PC-3 (cell line): ENCODE data around the gene MPHOSPH9. TPM values are rescaled to one million over a fixed set of nuclear protein-coding genes. Genes with fewer than 3 reads are reported as not detected.

Experiments
- ATAC-seq: fragments of 200-7000 bp; cut with Tn5 transposase; 2 replicates; pipeline ENCODE4 v1.9.1; 2020; ENCODE audit warnings: mild to moderate bottlenecking, moderate library complexity
- BruUV-seq: library from RNA; stranded (reverse); fragments of 400-500 nt; replicated peaks from 2 replicates; lab custom pipeline; 2021; lab: Mats Ljungman, UMichigan
- CTCF ChIA-PET: fragments of 300-600 bp; sonication (Branson Sonifier 250); formaldehyde crosslinking; loops from one replicate; lab custom pipeline; 2022; ENCODE audit warnings: antibody characterized with exemption; lab: Charles Lee
- POLR2A ChIA-PET: fragments of 300-600 bp; sonication (Branson Sonifier 250); formaldehyde crosslinking; loops from one replicate; lab custom pipeline; 2022; ENCODE audit warnings: antibody characterized with exemption; ENCODE audit not compliant: unreplicated experiment; lab: Charles Lee
- DNase-seq: peaks from one replicate; pipeline ENCODE4 v3.0.0-alpha.2; 2015
- H2AFZ ChIP-seq: fragments of 300-600 bp; sonication (generic); 2 replicates; pipeline ENCODE4 v1.6.0; 2016; ENCODE audit warnings: antibody characterized with exemption, low read length
- H3F3A ChIP-seq: fragments of 300-600 bp; sonication (generic); one replicate; pipeline ENCODE4 v1.6.0; 2017; ENCODE audit warnings: antibody characterized with exemption, low read length, control low read depth, mild to moderate bottlenecking; ENCODE audit not compliant: unreplicated experiment
- H3K27ac ChIP-seq: fragments of 300-600 bp; sonication (generic); 2 replicates; pipeline ENCODE4 v1.5.1; 2016; ENCODE audit warnings: mild to moderate bottlenecking, low read length
- H3K27me3 ChIP-seq: fragments of 300-600 bp; sonication (generic); 2 replicates; pipeline ENCODE4 v1.6.1; 2016; ENCODE audit warnings: low read length, mixed read lengths
- H3K36me3 ChIP-seq: fragments of 300-600 bp; sonication (generic); 2 replicates; pipeline ENCODE4 v1.6.1; 2016; ENCODE audit warnings: low read depth, mixed run types, low read length, mixed read lengths
- H3K4me1 ChIP-seq: fragments of 300-600 bp; sonication (generic); 2 replicates; pipeline ENCODE4 v1.5.1; 2016; ENCODE audit warnings: low read length; ENCODE audit not compliant: insufficient read depth
- H3K4me2 ChIP-seq: fragments of 300-600 bp; sonication (generic); 2 replicates; pipeline ENCODE4 v1.6.0; 2016; ENCODE audit warnings: low read length
- H3K4me3 ChIP-seq: fragments of 300-600 bp; sonication (generic); 2 replicates; pipeline ENCODE4 v1.5.1; 2016; ENCODE audit warnings: mild to moderate bottlenecking, low read length, mixed read lengths
- H3K79me2 ChIP-seq: fragments of 300-600 bp; sonication (generic); 2 replicates; pipeline ENCODE4 v1.6.1; 2017; ENCODE audit warnings: low read length, mixed read lengths
- H3K9ac ChIP-seq: fragments of 300-600 bp; sonication (generic); 2 replicates; pipeline ENCODE4 v1.6.0; 2016; ENCODE audit warnings: mild to moderate bottlenecking, low read length
- H3K9me2 ChIP-seq: fragments of 300-600 bp; sonication (generic); replicated peaks from 2 replicates; pipeline ENCODE4 v1.6.1; 2016; ENCODE audit warnings: mixed run types, low read length, mixed read lengths
- H3K9me3 ChIP-seq: fragments of 300-600 bp; sonication (generic); 2 replicates; pipeline ENCODE4 v1.6.1; 2016; ENCODE audit warnings: low read length, mixed read lengths
- H4K20me1 ChIP-seq: fragments of 300-600 bp; sonication (generic); 2 replicates; pipeline ENCODE4 v1.6.1; 2016; ENCODE audit warnings: low read length, mixed read lengths
- CTCF ChIP-seq: fragments of 300-600 bp; sonication (generic); conservative IDR thresholded peaks from 2 replicates; pipeline ENCODE4 v1.5.1; 2017; ENCODE audit warnings: antibody characterized with exemption, low read depth, mild to moderate bottlenecking, low read length
- EZH2 ChIP-seq: fragments of 300-600 bp; sonication (generic); IDR thresholded peaks from one replicate; pipeline ENCODE4 v1.6.1; 2017; ENCODE audit warnings: antibody characterized with exemption, mild to moderate bottlenecking, low read length; ENCODE audit not compliant: unreplicated experiment
- EZH2phosphoT487 ChIP-seq: fragments of 300-600 bp; sonication (generic); IDR thresholded peaks from 2 replicates; pipeline ENCODE4 v1.6.1; 2018; ENCODE audit warnings: mild to moderate bottlenecking, antibody characterized with exemption, low read length, borderline replicate concordance
- intact Hi-C: fragments of 100-400 bp; cut with micrococcal nuclease; formaldehyde crosslinking; loops from 2 replicates; pipeline ENCODE4 v1.9.0; 2023
- total RNA-seq: library from RNA; depleted of rRNA; stranded (reverse); fragments of >200 nt; gene quantifications from 2 replicates; pipeline ENCODE4 v1.2.3, GENCODE V29; 2014

The MPHOSPH9 gene
- total RNA-seq, 1 experiment from 2014 or later, result 42.5 TPM

GRCh38 chr12:123280971-123281370 lies 48.0 kb upstream of the MPHOSPH9 start:
- no peaks in the 10 kb centered on the region for H4K20me1 ChIP-seq
- H3K4me1 ChIP-seq, result no peaks in the 10 kb centered on the region
- H3K79me2 ChIP-seq, result no peaks in the 10 kb centered on the region
- no peak overlapping the region for H3K4me3 ChIP-seq
- intact Hi-C loops, result no loop called here
- H3K9ac ChIP-seq, result no peak overlapping the region
- H3K4me2 ChIP-seq, result no peak overlapping the region
- H3K27me3 ChIP-seq, result no peaks in the 10 kb centered on the region
- H3K9me3 ChIP-seq, result no peaks in the 10 kb centered on the region
- H3F3A ChIP-seq, result no peaks in the 10 kb centered on the region
- no TSS peak for BruUV-seq
- H2AFZ ChIP-seq, result no peak overlapping the region
- no peak for DNase-seq
- ChIA-PET POLR2A (no interaction called here), CTCF (no interaction called here)
- TF ChIP-seq EZH2phosphoT487, result no peak
- no peak for TF ChIP-seq EZH2
- no peak for TF ChIP-seq CTCF
- H3K27ac ChIP-seq, result no peak overlapping the region
- ATAC-seq, result no peak
- H3K36me3 ChIP-seq, result no peaks in the 10 kb centered on the region
- no peaks in the 10 kb centered on the region for H3K9me2 ChIP-seq

GRCh38 chr12:123278101-123278627 lies 45.2 kb upstream of the MPHOSPH9 start:
- ChIA-PET POLR2A (no interaction called here), CTCF (no interaction called here)
- Histone ChIP-seq H3K36me3 (no peaks in the 10 kb centered on the region), H2AFZ (no peak overlapping the region), H3K9ac (no peak overlapping the region), H3K9me3 (no peaks in the 10 kb centered on the region), H3K4me1 (no peaks in the 10 kb centered on the region), H3K9me2 (no peaks in the 10 kb centered on the region), H3K27ac (no peak overlapping the region), H3K27me3 (no peaks in the 10 kb centered on the region), H3K79me2 (no peaks in the 10 kb centered on the region), H3F3A (no peaks in the 10 kb centered on the region), H3K4me2 (no peak overlapping the region), H4K20me1 (no peaks in the 10 kb centered on the region), H3K4me3 (no peak overlapping the region)
- no peak for TF ChIP-seq EZH2
- no peak for TF ChIP-seq CTCF
- no peak for TF ChIP-seq EZH2phosphoT487
- intact Hi-C loops, result no loop called here
- ATAC-seq (no peak), DNase-seq (no peak)
- BruUV-seq, result no TSS peak

- POLR2A ChIA-PET, result no interaction called here
- no TSS peak for BruUV-seq
- intact Hi-C loops, result no loop called here
Measured at GRCh38 chr12:123273166-123273565, 40.2 kb upstream of the MPHOSPH9 start.

More at GRCh38 chr12:123273166-123273565, 40.2 kb upstream of the MPHOSPH9 start:
- Histone ChIP-seq H4K20me1 (no peaks in the 10 kb centered on the region), H3K27me3 (no peaks in the 10 kb centered on the region), H3F3A (no peaks in the 10 kb centered on the region), H2AFZ (no peak overlapping the region), H3K4me3 (no peak overlapping the region), H3K9me3 (no peaks in the 10 kb centered on the region), H3K27ac (no peak overlapping the region), H3K4me2 (no peak overlapping the region), H3K9me2 (no peaks in the 10 kb centered on the region), H3K36me3 (no peaks in the 10 kb centered on the region), H3K9ac (no peak overlapping the region), H3K79me2 (peaks cover 27% of the 10 kb centered on the region), H3K4me1 (peaks cover 10% of the 10 kb centered on the region)
- ATAC-seq, result no peak
- no peak for DNase-seq
- CTCF ChIA-PET, result no interaction called here
- TF ChIP-seq EZH2 (no peak), EZH2phosphoT487 (no peak), CTCF (no peak)
